K562 (cell line): ENCODE results near the gene COPA. TPM values are rescaled to one million over a fixed set of nuclear protein-coding genes. Genes with fewer than 3 reads are reported as not detected.
A peak's percentile ranks its signal among the peaks of the same experiment; 100 is the strongest.

Experiments used
- CBX1 ChIP-seq: sonication (generic); IDR thresholded peaks from 2 replicates; pipeline ENCODE4 v1.6.1; 2016; ENCODE audit warnings: antibody characterized with exemption, low read depth, mild to moderate bottlenecking
- CREBBP ChIP-seq: IDR thresholded peaks from one replicate; pipeline ENCODE4 v1.6.1; 2012; ENCODE audit warnings: low read depth, mild to moderate bottlenecking, control low read depth, inconsistent platforms, low read length
- DIDO1 ChIP-seq: fragments of 450-650 bp; IDR thresholded peaks from 2 replicates; pipeline ENCODE4 v1.6.1; 2016; ENCODE audit warnings: low read depth, missing biosample characterization, missing genetic modification characterization
- DMBX1 ChIP-seq: fragments of 250-450 bp; sonication (Bioruptor Pico); IDR thresholded peaks from 2 replicates; pipeline ENCODE4 v1.8.0; 2022; ENCODE audit warnings: inconsistent platforms, mild to moderate bottlenecking, moderate library complexity, borderline replicate concordance
- HMGN3 ChIP-seq: IDR thresholded peaks from 2 replicates; pipeline ENCODE4 v1.6.1; 2011; ENCODE audit warnings: borderline replicate concordance, low read depth, mild to moderate bottlenecking, mixed read lengths, low read length; ENCODE audit not compliant: insufficient read length; ENCODE audit errors: extremely low read depth
- MTA2 ChIP-seq: fragments of 450-650 bp; IDR thresholded peaks from 2 replicates; pipeline ENCODE4 v1.6.1; 2016; ENCODE audit warnings: low read depth
- SLC30A9 ChIP-seq: fragments of 250-450 bp; sonication (Bioruptor Pico); IDR thresholded peaks from 2 replicates; pipeline ENCODE4 v1.8.0; 2022; ENCODE audit warnings: mild to moderate bottlenecking, moderate library complexity
- XRCC5 ChIP-seq: fragments of 200-400 bp; formaldehyde crosslinking; IDR thresholded peaks from 2 replicates; pipeline ENCODE4 v1.6.1; 2017; ENCODE audit warnings: low read depth, mild to moderate bottlenecking, low read length
- ZNF282 ChIP-seq: sonication (generic); formaldehyde crosslinking; IDR thresholded peaks from 2 replicates; pipeline ENCODE4 v1.8.1; 2023; ENCODE audit warnings: missing genetic modification reagents
- polyA plus RNA-seq, 8 experiments: library from polyadenylated mRNA; depleted of rRNA in 4 of 8; stranded (reverse) in 5 of 8; unstranded in 3 of 8; fragments of >200 nt; fragmentation: Nextera tagmentation in 2 of 8; fragmentation: Illumina TruSeq in 1 of 8; extraction: Ambion mirVana in 2 of 8; extraction: Trizol in 1 of 8; gene quantifications; 2 replicates each; pipeline versions ENCODE4 v1.2.1 to v1.2.3, GENCODE V29; 2011 to 2014; ENCODE audit warnings: inconsistent platforms in 1 of 8, missing spikeins in 1 of 8
- total RNA-seq, 7 experiments: library from RNA; depleted of rRNA in 6 of 7; stranded (reverse); fragments of >200 nt in 6 of 7; fragmentation: Illumina TruSeq in 2 of 7; extraction: Trizol in 2 of 7; gene quantifications; 2 replicates each; pipeline versions ENCODE4 v1.2.1 to v1.2.3, GENCODE V29; 2011 to 2021; ENCODE audit warnings: low replicate concordance in 1 of 7
- TF ChIP-seq, protein P1 (sequence below): sonication (generic); formaldehyde crosslinking; IDR thresholded peaks from 2 replicates; pipeline ENCODE4 v1.8.0; 2023; ENCODE audit warnings: mild to moderate bottlenecking, missing genetic modification reagents
- TF ChIP-seq, protein P2 (sequence below): fragments of 250-450 bp; sonication (Bioruptor Pico); IDR thresholded peaks from 2 replicates; pipeline ENCODE4 v1.5.0; 2020; ENCODE audit warnings: mild to moderate bottlenecking
- TF ChIP-seq, protein P3 (sequence below): fragments of 250-450 bp; sonication (Bioruptor Pico); IDR thresholded peaks from 2 replicates; pipeline ENCODE4 v1.5.0; 2021; ENCODE audit warnings: mild to moderate bottlenecking, borderline replicate concordance
- TF ChIP-seq, protein P4 (sequence below), 2 experiments: fragments of 150-350 bp in 1 of 2; IDR thresholded peaks; 2 replicates each; pipeline ENCODE4 v1.6.1; 2012 to 2016; ENCODE audit warnings: low read depth in 2 of 2, low read length in 2 of 2, mild to moderate bottlenecking in 1 of 2, moderate library complexity in 1 of 2

The COPA gene
- total and polyA plus RNA-seq, 9 of the 15 experiments (the other 6 are each of a cell fraction or from before 2014, with no cell fraction given), result 49.8 to 222 (median 110) TPM

GRCh38 chr1:160261893-160262794 is 80.9 kb downstream of the COPA start, which contains the start of gene DCAF8 (continued):
- TF ChIP-seq, protein P1, sequence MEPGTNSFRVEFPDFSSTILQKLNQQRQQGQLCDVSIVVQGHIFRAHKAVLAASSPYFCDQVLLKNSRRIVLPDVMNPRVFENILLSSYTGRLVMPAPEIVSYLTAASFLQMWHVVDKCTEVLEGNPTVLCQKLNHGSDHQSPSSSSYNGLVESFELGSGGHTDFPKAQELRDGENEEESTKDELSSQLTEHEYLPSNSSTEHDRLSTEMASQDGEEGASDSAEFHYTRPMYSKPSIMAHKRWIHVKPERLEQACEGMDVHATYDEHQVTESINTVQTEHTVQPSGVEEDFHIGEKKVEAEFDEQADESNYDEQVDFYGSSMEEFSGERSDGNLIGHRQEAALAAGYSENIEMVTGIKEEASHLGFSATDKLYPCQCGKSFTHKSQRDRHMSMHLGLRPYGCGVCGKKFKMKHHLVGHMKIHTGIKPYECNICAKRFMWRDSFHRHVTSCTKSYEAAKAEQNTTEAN, result no peak; the same call in 1 of the 2 replicates
- TF ChIP-seq CREBBP, result no peak
- TF ChIP-seq, protein P2, sequence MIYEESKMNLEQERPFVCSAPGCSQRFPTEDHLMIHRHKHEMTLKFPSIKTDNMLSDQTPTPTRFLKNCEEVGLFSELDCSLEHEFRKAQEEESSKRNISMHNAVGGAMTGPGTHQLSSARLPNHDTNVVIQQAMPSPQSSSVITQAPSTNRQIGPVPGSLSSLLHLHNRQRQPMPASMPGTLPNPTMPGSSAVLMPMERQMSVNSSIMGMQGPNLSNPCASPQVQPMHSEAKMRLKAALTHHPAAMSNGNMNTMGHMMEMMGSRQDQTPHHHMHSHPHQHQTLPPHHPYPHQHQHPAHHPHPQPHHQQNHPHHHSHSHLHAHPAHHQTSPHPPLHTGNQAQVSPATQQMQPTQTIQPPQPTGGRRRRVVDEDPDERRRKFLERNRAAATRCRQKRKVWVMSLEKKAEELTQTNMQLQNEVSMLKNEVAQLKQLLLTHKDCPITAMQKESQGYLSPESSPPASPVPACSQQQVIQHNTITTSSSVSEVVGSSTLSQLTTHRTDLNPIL, result no peak
- TF ChIP-seq CBX1, result peak; percentile 78
- no peak for TF ChIP-seq ZNF282
- TF ChIP-seq DIDO1, result no peak
- TF ChIP-seq, protein P3, sequence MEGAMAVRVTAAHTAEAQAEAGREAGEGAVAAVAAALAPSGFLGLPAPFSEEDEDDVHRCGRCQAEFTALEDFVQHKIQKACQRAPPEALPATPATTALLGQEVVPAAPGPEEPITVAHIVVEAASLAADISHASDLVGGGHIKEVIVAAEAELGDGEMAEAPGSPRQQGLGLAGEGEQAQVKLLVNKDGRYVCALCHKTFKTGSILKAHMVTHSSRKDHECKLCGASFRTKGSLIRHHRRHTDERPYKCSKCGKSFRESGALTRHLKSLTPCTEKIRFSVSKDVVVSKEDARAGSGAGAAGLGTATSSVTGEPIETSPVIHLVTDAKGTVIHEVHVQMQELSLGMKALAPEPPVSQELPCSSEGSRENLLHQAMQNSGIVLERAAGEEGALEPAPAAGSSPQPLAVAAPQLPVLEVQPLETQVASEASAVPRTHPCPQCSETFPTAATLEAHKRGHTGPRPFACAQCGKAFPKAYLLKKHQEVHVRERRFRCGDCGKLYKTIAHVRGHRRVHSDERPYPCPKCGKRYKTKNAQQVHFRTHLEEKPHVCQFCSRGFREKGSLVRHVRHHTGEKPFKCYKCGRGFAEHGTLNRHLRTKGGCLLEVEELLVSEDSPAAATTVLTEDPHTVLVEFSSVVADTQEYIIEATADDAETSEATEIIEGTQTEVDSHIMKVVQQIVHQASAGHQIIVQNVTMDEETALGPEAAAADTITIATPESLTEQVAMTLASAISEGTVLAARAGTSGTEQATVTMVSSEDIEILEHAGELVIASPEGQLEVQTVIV (CRISPR knock-in tag), result peak; percentile 98
- TF ChIP-seq XRCC5, result no peak
- no peak for TF ChIP-seq MTA2
- no peak for TF ChIP-seq SLC30A9 (CRISPR knock-in tag)
- TF ChIP-seq, protein P4, sequence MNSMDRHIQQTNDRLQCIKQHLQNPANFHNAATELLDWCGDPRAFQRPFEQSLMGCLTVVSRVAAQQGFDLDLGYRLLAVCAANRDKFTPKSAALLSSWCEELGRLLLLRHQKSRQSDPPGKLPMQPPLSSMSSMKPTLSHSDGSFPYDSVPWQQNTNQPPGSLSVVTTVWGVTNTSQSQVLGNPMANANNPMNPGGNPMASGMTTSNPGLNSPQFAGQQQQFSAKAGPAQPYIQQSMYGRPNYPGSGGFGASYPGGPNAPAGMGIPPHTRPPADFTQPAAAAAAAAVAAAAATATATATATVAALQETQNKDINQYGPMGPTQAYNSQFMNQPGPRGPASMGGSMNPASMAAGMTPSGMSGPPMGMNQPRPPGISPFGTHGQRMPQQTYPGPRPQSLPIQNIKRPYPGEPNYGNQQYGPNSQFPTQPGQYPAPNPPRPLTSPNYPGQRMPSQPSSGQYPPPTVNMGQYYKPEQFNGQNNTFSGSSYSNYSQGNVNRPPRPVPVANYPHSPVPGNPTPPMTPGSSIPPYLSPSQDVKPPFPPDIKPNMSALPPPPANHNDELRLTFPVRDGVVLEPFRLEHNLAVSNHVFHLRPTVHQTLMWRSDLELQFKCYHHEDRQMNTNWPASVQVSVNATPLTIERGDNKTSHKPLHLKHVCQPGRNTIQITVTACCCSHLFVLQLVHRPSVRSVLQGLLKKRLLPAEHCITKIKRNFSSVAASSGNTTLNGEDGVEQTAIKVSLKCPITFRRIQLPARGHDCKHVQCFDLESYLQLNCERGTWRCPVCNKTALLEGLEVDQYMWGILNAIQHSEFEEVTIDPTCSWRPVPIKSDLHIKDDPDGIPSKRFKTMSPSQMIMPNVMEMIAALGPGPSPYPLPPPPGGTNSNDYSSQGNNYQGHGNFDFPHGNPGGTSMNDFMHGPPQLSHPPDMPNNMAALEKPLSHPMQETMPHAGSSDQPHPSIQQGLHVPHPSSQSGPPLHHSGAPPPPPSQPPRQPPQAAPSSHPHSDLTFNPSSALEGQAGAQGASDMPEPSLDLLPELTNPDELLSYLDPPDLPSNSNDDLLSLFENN (IDR thresholded peaks at IDR 0.05; ENCODE audit: low read depth in 2 of 2, low read length in 2 of 2), result peak in 1 of 2 experiments; percentile 46; a peak in 1 of 4 replicates
- peak; percentile 88 for TF ChIP-seq HMGN3
- no peak for TF ChIP-seq DMBX1 (CRISPR knock-in tag)
